NCI-H345 treated with DMSO at 0.1 percent for 48 hours (cell line): Measurements from ENCODE around the gene LRRC26.

Source experiments
- DNase-seq: peaks from one replicate; lab custom pipeline; 2025; ENCODE audit not compliant: unreplicated experiment; lab: John Stamatoyannopoulos, UW

The LRRC26 gene

GRCh38 chr9:137157618-137158415 lies 12.0 kb downstream of the LRRC26 start:
- no peak for DNase-seq

GRCh38 chr9:137156567-137157375 lies 13.1 kb downstream of the LRRC26 start:
- no peak for DNase-seq

- DNase-seq: no peak
These were observed 16.9 kb downstream of the LRRC26 start for GRCh38 chr9:137152844-137153405.

GRCh38 chr9:137150617-137151457 lies 19.0 kb downstream of the LRRC26 start:
- no peak for DNase-seq

- no peak for DNase-seq
These were observed 19.8 kb downstream of the LRRC26 start for GRCh38 chr9:137149942-137150616.

GRCh38 chr9:137149363-137149762 lies 20.5 kb downstream of the LRRC26 start:
- DNase-seq: no peak

- DNase-seq: no peak
These were observed 21.2 kb downstream of the LRRC26 start for GRCh38 chr9:137148661-137149060.

DNA sequence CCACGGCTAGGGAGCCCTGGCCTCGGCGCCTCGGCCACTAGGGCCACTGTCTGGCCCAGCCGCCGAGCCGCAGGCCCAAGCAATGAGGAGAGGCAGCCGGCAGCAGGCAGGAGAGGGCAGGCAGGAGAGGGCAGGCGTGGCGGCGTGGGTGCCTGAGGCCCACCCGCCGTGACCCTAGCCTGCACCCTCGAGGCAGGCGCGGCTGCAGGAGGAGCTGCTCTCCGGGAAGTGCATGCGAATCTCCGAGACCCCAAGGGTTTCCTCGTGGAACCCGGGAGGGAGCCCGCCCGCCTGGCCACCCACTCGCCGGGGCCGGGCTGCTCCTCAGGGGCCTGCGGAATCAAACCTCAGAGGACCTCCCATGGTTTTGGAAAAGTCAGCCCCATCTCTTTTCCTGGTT lies 21.6 kb downstream of the LRRC26 start:
- no peak for DNase-seq

DNA sequence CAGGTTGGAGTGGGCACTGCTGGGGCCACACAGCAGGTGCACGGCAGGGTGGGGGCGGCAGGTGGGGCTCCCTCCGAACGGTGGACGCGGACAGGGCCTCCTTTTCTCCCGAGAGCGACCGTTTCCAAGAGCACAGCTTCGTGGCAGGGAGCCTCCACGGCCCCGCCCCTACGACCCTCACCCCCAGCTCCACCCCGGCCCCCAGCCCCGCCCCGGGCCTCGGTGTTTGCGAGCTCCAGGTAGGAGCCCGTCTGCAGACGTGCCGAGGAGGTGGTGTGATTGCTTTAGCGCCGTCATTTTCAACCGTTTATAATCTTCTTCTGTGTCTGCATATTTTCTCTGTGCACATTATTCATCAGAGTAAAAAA lies 22.1 kb downstream of the LRRC26 start:
- no peak for DNase-seq

DNA sequence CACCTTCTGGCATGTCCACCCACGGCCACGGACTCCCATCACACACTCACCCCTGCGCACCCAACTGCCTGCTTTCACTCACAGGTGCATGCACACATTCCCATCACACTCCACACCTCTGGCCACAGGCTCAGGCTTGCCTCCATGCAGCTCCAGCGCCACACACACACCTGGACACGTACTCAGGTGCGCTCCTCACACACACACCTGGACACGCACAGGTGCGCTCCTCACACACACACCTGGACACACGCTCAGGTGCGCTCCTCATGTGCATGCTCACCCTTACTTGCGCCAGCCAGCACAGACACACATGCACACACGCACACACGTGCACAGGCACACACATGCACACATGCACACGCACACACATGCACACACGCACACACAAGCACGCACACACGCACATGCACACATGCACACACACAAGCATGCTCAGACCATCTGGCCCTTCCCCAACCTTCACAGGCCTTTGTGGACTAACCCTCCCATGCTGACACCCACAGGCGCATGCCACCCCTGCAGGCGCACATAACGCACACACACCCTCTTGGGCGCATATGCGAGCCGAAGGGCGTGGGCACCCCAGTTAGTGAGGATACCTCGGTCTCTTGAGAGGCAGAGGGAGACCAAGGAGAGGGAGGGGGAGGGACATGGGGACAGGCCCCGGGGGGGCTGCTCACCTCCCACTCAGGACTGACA lies 22.6 kb downstream of the LRRC26 start:
- DNase-seq: no peak

GRCh38 chr9:137146527-137146918 lies 23.3 kb downstream of the LRRC26 start:
- no peak for DNase-seq

DNA sequence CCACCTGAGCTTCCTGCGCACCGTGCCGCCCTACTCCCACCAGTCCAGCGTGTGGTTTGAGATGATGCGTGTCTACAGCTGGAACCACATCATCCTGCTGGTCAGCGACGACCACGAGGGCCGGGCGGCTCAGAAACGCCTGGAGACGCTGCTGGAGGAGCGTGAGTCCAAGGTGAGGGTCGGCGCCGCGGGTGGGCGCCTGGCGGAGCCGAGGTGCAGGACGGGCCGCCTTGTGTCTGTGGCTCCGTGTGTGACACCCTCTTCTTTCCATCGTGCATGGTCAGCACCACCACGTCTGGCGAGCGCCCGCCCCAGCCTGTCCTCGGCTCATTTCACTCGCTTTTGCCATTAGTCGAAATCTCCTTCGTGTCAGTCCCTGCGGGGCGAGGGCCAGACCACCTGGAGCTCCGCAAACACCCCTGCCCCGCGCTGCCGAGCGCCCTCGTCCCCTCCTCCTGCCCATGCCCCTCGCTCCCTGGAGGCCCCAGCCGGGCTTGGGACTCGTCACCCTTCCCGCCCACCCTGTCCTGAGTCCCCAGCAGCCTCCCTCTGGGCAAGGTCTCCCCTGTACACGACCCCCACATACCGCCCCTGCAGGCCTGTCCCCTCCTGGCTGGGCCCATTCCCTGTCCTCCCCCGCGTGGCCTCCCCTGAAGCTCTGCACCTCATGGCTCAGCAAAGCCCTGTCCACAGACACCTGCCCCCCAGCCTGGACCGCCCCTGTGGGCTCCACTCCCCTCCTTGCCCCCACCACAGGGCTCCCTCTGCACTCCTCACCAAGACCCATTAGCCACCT lies 23.9 kb downstream of the LRRC26 start:
- no peak for DNase-seq

DNA sequence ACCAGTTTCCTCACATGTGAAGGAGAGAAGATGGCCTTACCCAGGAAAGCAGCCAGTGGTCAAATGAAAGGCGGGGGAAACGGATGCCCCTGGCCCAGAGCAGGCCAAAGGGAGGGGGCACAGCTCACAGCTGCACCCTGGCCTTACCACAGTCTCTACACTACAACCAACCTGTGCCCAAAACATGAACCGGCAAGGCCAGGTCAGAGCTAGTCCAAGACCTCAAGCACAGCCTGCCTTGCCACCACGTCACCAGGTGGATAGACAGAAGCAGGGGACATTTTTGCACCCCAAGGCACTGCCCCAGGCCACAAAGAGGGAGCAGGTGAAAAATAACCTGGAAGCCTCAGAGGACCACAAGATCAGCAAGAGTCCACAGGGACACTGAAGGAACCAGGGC lies 26.4 kb downstream of the LRRC26 start:
- DNase-seq: no peak

- no peak for DNase-seq
These were observed 27.6 kb downstream of the LRRC26 start for GRCh38 chr9:137141976-137142936.

DNA sequence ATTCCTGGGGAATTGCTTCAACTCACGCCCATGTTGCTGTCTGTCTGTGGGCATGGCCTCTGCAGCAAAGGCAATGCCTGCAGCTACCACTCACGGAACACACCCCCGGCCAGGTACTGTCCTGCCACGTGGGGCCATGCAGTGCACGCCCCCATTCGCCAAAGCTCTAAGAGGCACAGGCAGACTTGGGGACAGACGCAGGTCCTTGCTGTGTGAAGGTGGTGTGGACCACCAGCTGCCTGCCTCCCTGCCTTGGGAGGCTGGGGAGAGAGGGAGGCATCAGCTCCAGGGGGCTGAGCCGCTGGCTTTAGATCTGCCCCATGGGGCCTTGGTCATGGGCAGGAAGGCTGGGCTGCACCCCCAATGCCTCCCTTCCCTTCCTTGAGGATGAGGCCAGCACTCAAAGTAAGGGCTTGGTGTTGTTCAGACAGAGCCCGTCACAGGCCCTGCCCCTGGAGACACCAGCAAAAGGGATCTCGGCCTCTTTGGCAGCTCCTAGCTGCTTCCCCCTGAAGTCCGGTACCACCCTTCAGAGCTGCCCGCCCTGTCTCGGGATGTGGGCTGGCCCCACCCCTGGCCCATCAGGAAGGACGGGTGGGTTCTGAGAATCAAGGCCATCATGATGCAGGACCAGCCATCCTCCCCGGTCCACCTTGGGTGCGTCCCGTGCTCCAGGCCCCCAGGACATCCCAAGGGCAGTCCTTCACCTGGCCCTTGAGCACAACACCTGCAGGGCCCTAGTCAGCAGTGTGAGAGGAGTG lies 28.6 kb downstream of the LRRC26 start:
- DNase-seq: no peak

DNA sequence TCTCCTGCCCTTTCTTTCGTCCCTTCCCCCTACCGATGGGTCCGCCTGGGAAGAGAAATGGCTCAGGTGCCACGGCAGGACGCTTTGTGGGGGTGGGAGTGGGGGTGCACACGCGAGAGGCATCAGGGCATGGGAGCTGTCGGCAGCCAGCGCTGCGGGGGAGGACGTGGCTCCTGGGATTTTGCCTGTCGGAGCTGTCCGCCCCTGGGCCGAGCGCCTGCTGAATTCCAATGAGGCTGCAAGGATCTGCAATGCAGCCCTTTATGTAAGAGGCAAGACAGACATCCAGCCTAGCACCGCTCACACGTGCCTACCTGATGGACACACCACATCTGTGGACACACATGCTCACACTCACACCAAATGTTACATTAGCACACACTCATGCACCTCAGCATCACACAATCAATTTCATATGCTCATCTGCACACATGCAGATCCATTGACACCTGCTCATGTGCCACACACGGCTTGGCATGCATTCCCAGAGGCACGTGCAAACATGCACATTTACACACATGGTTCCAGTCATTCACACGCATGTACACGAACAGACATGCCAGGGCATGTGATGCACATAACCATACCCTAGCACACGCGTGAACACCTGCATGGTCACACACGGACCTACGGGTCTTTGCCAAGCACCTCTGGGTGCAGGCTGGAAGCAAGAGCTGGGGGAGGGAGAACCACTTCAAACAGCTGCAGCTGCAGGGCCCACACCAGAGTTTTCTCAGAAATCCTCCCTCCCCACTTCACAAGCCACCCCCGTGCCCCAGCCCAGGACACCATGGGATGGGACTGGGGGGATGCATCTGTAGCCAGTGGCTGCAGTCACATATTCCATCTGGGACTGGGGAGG lies 29.5 kb downstream of the LRRC26 start:
- no peak for DNase-seq
